ENCODE measurements around the gene CELA2B. TPM values are rescaled to one million over a fixed set of nuclear protein-coding genes. Genes with fewer than 3 reads are reported as not detected.

Gene CELA2B
- total and polyA plus RNA-seq, 10 of the 15 experiments (the other 5 are each of a cell fraction or from before 2014, with no cell fraction given) = not detected

GRCh38 chr1:15507278-15507677 lies 31.4 kb downstream of the CELA2B start:
- DNase-seq (ENCODE audit: low read depth, low spot score) (no peak), ATAC-seq (no peak), FAIRE-seq (no peak)
- H3K4me3 ChIP-seq = no peak overlapping the region
- no peaks in the 10 kb centered on the region for H3K27me3 ChIP-seq (replicated peaks in 1 of 2; ENCODE audit: control insufficient read depth in 2 of 2, insufficient read depth in 2 of 2, low read length in 1 of 2)
- SMC1A ChIA-PET (ENCODE audit: uncharacterized antibody, unreplicated experiment) = no interaction called here
- H3K79me2 ChIP-seq (ENCODE audit: control insufficient read depth, insufficient read depth, low read length) = no peaks in the 10 kb centered on the region
- H3K36me3 ChIP-seq (ENCODE audit: control insufficient read depth in 2 of 2, insufficient read depth in 2 of 2, low read length in 1 of 2) = peaks cover 0 to 5% of the 10 kb centered on the region in 2 experiments; a peak in 2 of 4 replicates
- no peak overlapping the region for H3K9ac ChIP-seq (ENCODE audit: control insufficient read depth, insufficient read depth, low read length)
- H4K20me1 ChIP-seq (ENCODE audit: control insufficient read depth, insufficient read depth) = no peaks in the 10 kb centered on the region
- WGBS (ENCODE audit: insufficient coverage, insufficient replicate concordance, low lambda C conversion rate, missing lambda C conversion rate) = 96% methylated on average over 5 of the region's 5 CpGs
- in situ Hi-C loops (cut with MboI) (no loop called here), intact Hi-C loops (cut with micrococcal nuclease; ENCODE audit: unreplicated experiment) (no loop called here)
- H3K27ac ChIP-seq (ENCODE audit: control insufficient read depth, insufficient read depth) = no peak overlapping the region
- no peaks in the 10 kb centered on the region for H3K9me3 ChIP-seq (replicated peaks; ENCODE audit: control insufficient read depth, insufficient read depth, low read length)
- no TSS peak for BruUV-seq (replicated peaks)
- no peaks in the 10 kb centered on the region for H3K4me1 ChIP-seq (ENCODE audit: control insufficient read depth, insufficient read depth, low read length)
- POLR2A ChIA-PET = no interaction called here
- RAD21 ChIA-PET (ENCODE audit: unreplicated experiment) = no interaction called here
- CTCF ChIA-PET = no interaction called here
- H2AFZ ChIP-seq (ENCODE audit: control insufficient read depth, low read depth, low read length) = no peak overlapping the region
- H3K4me2 ChIP-seq (ENCODE audit: control insufficient read depth, insufficient read depth) = no peak overlapping the region
- TF ChIP-seq IRF4 (IDR thresholded peaks at IDR 0.05; ENCODE audit: low read depth, low read length) (no peak), SUZ12 (IDR thresholded peaks at IDR 0.05; ENCODE audit: unreplicated experiment) (no peak), SIN3A (IDR thresholded peaks at IDR 0.05; ENCODE audit: low read depth, low read length) (no peak), CHD2 (IDR thresholded peaks at IDR 0.05; ENCODE audit: borderline replicate concordance, low read depth, low read length) (no peak), CREM (IDR thresholded peaks at IDR 0.05; ENCODE audit: low read depth) (no peak), NKRF (conservative IDR thresholded peaks at IDR 0.05) (no peak), TBL1XR1 (IDR thresholded peaks at IDR 0.05; ENCODE audit: low read depth, low read length) (no peak), MYB (IDR thresholded peaks at IDR 0.05; ENCODE audit: borderline replicate concordance, low read depth, low read length) (no peak), NFYB (IDR thresholded peaks at IDR 0.05; ENCODE audit: insufficient read depth, low read depth, low read length) (no peak), ZNF274 (IDR thresholded peaks at IDR 0.05; ENCODE audit: insufficient read depth, insufficient read length) (no peak), PAX5 (IDR thresholded peaks at IDR 0.05; ENCODE audit: borderline replicate concordance, low read depth, low read length) (no peak), KDM1A (IDR thresholded peaks at IDR 0.05; ENCODE audit: borderline replicate concordance) (no peak), ZNF592 (IDR thresholded peaks at IDR 0.05) (no peak), SKIL (IDR thresholded peaks at IDR 0.05; ENCODE audit: low read depth, poor library complexity, severe bottlenecking) (no peak), GABPA (IDR thresholded peaks at IDR 0.05; ENCODE audit: low read depth) (no peak), CTCF (IDR thresholded peaks at IDR 0.05 in 2 of 3, conservative IDR thresholded peaks at IDR 0.05 in 1 of 3; ENCODE audit: control insufficient read depth in 2 of 3, extremely low read depth in 1 of 3, insufficient read depth in 1 of 3, low read depth in 3 of 3, low read length in 3 of 3) (no peak)

All from GM12878 (cell line).